ENCODE results near the gene PIK3R6. TPM values are rescaled to one million over a fixed set of nuclear protein-coding genes. Genes with fewer than 3 reads are reported as not detected.

The PIK3R6 gene
- total RNA-seq, 3 donors from 2014 or later = 0.32 to 1.9 (median 1.7) TPM

DNA sequence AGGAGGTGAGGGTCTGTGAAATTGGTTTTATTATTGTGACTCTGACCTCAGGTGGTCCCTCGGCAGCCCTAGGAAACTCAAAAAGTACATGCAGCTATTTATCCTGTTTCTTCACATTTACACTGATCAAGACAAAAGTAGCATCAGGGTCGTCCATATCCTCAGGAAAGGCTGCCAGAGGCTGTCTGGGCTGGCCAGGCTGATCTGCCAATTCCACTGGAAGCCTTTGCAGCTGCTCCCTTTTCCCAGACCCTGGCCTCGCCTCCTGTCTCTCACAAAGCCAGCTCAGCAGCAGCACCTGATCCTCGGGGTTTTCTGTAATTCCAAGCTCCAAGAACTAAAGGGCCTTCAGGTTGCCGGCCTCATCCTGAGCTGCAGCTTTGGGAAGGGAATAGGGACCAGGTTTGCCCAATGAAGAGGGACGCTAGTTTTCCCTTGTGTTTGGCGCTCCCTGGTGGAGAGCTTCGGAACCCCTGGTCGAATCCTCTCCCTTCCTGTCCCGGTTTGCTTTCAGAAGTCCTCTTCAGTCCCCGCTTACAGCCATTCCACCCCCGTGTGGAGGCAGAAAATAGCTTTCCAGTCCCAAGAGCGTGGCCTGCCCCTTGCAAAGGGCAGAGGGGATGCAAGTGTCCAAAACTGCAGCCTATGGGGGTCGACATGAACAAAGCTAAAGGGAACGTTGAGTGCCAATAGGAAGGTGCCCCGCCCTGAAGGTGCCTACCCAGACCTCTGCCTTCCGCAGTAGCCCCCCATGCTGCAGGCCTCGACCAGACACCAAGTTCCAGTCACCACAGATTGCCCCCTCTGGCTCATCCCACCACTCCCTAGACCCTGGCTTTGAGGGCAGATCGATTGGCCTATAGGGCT lies 81.7 kb downstream of the PIK3R6 start:
- no peaks in the 10 kb centered on the region for H3K9me3 ChIP-seq
- H3K36me3 ChIP-seq (ENCODE audit: low read depth) = no peaks in the 10 kb centered on the region
- TF ChIP-seq, protein P1, sequence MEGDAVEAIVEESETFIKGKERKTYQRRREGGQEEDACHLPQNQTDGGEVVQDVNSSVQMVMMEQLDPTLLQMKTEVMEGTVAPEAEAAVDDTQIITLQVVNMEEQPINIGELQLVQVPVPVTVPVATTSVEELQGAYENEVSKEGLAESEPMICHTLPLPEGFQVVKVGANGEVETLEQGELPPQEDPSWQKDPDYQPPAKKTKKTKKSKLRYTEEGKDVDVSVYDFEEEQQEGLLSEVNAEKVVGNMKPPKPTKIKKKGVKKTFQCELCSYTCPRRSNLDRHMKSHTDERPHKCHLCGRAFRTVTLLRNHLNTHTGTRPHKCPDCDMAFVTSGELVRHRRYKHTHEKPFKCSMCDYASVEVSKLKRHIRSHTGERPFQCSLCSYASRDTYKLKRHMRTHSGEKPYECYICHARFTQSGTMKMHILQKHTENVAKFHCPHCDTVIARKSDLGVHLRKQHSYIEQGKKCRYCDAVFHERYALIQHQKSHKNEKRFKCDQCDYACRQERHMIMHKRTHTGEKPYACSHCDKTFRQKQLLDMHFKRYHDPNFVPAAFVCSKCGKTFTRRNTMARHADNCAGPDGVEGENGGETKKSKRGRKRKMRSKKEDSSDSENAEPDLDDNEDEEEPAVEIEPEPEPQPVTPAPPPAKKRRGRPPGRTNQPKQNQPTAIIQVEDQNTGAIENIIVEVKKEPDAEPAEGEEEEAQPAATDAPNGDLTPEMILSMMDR (IDR thresholded peaks at IDR 0.05) = peak; percentile 78
- DNase-seq (peak; percentile 61 to 87 (median 82)), ATAC-seq (peak; percentile 88)
- H3K4me3 ChIP-seq = no peak overlapping the region
- H3K4me1 ChIP-seq (ENCODE audit: low read depth) = no peaks in the 10 kb centered on the region
- intact Hi-C loops (cut with DNase I, micrococcal nuclease) = no loop called here

DNA sequence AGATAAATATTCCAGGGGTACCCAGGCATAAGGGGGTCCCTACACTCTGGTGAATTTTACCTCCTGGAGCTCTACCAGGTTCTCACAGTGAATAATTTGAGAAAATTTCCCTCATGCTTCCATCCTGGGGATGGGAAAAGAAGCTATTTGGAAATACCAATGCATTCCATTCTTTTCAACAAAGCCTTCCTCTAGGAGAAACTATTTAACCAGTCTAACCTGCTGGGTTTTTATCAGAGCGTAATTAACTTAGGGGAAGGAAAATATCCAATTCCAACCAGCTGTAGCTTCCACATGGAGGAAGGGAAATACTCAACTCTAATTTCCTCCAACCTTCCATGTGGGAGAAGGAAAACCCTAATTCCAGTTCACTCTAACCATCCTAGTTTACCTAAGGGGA lies 85.3 kb downstream of the PIK3R6 start:
- no peaks in the 10 kb centered on the region for H3K9me3 ChIP-seq
- ATAC-seq (no peak), DNase-seq (no peak)
- TF ChIP-seq, protein P1 (IDR thresholded peaks at IDR 0.05) = no peak
- intact Hi-C loops (cut with DNase I, micrococcal nuclease) = no loop called here
- H3K36me3 ChIP-seq (ENCODE audit: low read depth) = no peaks in the 10 kb centered on the region
- no peak overlapping the region for H3K4me3 ChIP-seq
- no peaks in the 10 kb centered on the region for H3K4me1 ChIP-seq (ENCODE audit: low read depth)

DNA sequence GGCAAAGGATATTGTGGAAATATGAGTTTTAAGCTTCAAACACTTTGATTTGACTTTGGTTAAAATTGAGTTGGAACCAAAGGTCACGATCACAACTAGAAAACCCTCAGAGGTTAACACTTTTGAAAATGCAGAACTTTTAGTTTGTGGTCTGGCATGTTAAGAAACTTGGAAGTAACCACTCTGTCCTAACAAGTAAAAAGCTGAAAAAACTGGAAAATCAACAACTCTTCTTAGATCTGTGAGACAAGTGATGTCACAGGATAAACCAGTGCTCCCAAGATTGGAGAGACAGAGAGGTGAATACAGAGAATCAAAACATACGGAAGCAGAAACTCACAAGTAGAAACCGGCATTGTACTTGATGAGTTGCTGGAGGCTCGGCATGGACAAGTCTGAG lies 85.7 kb downstream of the PIK3R6 start:
- no peak overlapping the region for H3K4me3 ChIP-seq
- no peaks in the 10 kb centered on the region for H3K9me3 ChIP-seq
- TF ChIP-seq, protein P1 (IDR thresholded peaks at IDR 0.05) = no peak
- DNase-seq (no peak), ATAC-seq (no peak)
- no peaks in the 10 kb centered on the region for H3K4me1 ChIP-seq (ENCODE audit: low read depth)
- intact Hi-C loops (cut with DNase I, micrococcal nuclease) = no loop called here
- no peaks in the 10 kb centered on the region for H3K36me3 ChIP-seq (ENCODE audit: low read depth)

DNA sequence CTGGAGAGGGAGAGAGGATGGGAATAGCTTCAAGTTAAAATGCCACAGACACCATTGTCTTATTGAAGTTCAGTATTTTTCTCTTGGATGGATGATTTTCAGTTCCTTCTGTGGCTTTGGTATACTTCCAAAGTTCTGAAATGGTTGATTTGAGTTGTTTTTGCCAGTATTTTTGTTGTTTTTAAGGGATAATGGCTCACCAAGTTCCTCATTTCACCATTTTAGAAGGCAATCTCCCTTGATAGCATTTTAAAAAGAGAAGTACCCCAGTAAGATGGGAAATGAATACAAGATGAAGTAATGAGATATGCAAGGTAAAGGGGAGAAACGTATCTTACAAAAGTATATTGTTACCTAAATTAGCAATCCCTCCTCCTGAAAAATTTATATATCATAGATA lies 90.6 kb downstream of the PIK3R6 start:
- Histone ChIP-seq H3K4me1 (ENCODE audit: low read depth) (no peaks in the 10 kb centered on the region), H3K36me3 (ENCODE audit: low read depth) (no peaks in the 10 kb centered on the region), H3K9me3 (no peaks in the 10 kb centered on the region), H3K4me3 (no peak overlapping the region)
- TF ChIP-seq, protein P1 (IDR thresholded peaks at IDR 0.05) = no peak
- no peak for ATAC-seq
- intact Hi-C loops (cut with DNase I, micrococcal nuclease) = no loop called here
- DNase-seq = no peak

- Histone ChIP-seq H3K4me3 (no peak overlapping the region), H3K9me3 (no peaks in the 10 kb centered on the region), H3K4me1 (ENCODE audit: low read depth) (no peaks in the 10 kb centered on the region), H3K36me3 (ENCODE audit: low read depth) (no peaks in the 10 kb centered on the region)
- no peak for ATAC-seq
- DNase-seq = no peak
- intact Hi-C loops (cut with DNase I, micrococcal nuclease) = no loop called here
- TF ChIP-seq, protein P1 (IDR thresholded peaks at IDR 0.05) = no peak
Measured at GRCh38 chr17:8776248-8776647, 91.2 kb downstream of the PIK3R6 start.

Measured in mucosa of descending colon (tissue), 3 donors.